Jurkat, Clone E6-1 (cell line): ENCODE data around the gene TRAK2.
"Not testable (repeated sequence)": the region's sequence is repeated elsewhere in the genome, so short reads cannot be mapped to it uniquely, and the experiment has no call there.

Experiments used
- DNase-seq: peaks from one replicate; pipeline ENCODE4 v3.0.0-alpha.2; 2011; ENCODE audit warnings: low read depth, low spot score
- H3K4me3 ChIP-seq: 2 replicates; pipeline ENCODE4 v1.5.1; 2011; ENCODE audit warnings: mild to moderate bottlenecking, low read length, control low read depth, moderate library complexity

TRAK2 gene

DNA sequence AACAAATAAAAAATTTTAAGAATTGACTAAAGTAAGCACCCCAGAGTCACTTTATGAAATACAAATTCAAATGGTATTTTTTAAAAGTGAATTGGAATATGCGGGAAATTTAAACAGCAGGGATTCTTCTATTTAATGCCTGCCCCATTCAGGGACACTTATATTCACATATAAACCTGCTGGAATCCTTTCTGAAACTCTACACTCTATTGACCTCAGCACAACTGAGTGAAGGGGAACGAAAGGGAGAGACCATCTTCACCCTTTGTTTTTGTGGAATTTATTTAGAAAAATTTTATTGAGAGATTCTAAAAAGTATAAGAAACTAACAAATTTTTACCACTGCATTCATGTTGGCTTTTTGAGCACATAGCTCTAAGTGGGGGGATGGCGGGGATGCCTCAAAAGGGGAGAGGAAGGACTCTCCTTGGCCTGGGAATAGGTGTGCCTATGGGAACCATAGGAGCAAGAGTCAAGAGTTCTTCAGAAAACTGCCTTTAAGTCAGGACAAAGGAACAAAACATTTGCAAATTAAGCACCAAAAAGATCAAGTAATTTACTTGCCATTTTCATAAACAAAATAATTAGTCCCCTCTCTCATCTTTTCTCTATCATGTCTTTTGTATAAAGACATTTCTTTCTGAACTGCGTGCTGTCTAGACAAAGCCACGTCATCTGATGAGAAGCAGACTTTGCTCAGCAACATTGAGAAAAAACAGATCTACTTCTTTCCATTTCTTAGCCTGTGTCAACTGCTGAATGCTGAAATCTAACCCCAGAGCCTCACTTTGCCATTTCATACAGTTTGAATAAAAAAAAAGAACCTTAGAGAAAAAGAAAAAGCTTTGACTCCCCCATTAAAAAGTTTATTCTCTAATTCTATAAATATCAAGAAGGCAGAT is 72.5 kb downstream of the TRAK2 start:
- no peak for DNase-seq
- H3K4me3 ChIP-seq = no peak overlapping the region

DNA sequence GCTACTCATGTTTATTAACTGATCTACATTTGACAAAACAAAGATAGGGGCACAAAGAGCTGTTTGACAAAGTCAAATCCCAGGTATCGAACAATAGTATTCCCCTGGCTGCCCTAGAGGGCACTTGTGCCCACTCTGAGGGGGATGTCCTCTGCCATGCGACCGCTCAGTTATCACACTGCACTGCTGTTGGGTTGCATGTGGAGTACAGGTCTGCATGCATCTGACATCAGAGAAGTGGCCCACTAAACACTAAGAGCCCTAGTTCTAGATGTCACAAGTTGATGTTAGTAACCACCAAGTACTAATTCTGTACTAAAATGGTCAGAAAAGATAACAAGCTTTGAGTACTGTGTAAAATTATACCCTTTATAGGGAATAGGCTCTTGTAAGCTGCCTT is 74.0 kb downstream of the TRAK2 start:
- no peak overlapping the region for H3K4me3 ChIP-seq
- DNase-seq = no peak

DNA sequence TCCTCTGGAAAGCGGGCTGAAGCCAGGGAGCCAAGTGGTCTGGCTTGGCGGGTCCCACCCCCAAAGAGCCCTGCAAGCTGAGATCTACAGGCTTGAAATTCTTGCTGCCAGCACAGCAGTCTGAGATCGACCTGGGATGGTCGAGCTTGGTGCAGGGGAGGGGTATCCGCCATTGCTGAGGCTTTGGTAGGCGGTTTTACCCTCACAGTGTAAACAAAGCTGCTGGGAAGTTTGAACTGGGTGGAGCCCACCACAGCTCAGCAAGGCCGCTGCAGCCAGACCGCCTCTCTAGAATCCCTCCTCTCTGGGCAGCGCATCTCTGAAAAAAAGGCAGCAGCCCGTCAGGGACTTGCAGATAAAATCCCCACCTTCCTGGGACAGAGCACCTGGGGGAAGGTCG is 81.5 kb downstream of the TRAK2 start:
- no peak for DNase-seq
- H3K4me3 ChIP-seq = no peak overlapping the region

GRCh38 chr2:201369318-201369717 is 81.9 kb downstream of the TRAK2 start:
- H3K4me3 ChIP-seq, DNase-seq: not testable (repeated sequence)

GRCh38 chr2:201366146-201366545 is 85.1 kb downstream of the TRAK2 start:
- no peak for DNase-seq
- H3K4me3 ChIP-seq = no peak overlapping the region

DNA sequence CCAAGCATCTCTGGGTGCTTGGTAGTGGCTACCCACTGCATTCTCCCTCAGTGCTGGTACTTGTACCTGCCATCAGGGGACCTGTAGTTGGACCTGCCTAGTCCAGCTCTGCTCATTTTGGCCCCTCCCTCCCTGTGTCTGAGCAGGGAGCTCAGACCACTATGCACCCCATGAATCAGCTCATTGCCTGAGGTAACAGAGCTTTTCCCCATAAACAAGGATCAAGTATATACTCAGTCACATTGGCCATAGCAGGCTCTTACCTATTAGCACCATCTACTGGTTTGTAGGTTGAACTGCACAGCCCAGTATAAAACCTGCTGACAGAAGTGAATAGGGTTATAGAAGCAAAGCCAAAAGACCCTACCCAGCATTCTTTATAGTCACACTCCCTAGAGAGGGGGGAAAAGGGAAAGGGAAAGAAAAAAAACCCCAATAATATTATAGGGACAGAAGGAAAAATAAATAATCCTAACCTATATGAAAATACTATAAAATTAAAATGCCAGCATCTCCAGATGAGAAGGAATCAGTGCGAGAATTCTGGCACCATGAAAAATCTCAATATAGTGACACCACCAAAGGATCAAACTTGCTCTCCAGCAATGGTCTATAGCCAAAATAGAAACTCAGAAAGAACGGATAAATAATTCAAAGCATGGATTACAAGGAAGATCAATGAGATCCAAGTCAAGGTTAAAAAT is 87.2 kb downstream of the TRAK2 start:
- DNase-seq = peak; percentile 65
- H3K4me3 ChIP-seq = no peak overlapping the region

DNA sequence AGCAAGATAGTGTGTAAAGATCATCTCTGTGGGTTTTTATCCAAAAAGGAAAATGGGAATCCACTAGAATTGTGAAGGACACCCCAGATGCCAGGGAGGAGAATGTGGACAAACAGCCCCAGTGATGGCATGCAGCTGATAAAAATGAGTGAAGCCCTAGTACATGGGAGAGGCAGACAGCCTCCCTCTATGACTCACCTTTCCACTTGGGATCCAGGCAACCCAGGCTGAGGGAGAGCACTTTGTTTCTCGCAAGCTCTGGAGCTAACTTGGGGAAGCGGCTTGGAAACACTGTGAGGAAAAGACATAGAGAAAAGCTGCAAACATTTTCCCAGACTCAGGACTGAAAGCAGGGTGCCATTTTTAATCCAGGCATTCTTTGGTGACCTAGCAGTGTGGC is 88.9 kb downstream of the TRAK2 start:
- DNase-seq = no peak
- H3K4me3 ChIP-seq = no peak overlapping the region

DNA sequence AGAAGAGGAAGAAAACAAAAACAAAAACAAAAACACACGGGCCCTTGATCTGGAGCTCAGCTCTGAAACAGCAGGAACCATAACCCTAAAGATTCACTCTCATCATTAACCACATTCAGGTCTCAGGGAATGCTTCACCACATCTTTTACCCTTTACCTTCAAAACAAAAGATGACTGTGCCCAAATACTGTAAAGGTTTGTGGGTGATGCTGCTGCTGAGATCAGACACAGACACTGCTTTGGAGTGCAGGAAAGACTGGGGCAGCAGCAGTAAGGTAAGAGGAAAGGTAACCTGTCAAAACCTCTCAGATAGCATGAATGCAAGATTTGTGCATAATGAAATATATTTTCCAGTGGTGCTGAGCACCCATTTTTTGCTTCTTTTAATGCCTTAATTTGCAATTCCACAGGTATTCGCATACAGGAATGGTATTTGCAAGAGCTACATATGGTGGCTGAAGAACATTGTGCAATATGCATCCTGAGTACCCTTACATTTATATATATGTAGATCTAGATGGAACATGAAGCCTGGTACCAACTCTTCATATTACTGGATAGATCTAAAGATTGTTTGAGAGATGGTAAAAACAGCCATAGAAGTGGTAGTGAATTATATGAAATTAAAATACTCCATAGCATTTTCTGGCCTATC is 90.1 kb downstream of the TRAK2 start:
- H3K4me3 ChIP-seq = no peak overlapping the region
- DNase-seq = no peak

DNA sequence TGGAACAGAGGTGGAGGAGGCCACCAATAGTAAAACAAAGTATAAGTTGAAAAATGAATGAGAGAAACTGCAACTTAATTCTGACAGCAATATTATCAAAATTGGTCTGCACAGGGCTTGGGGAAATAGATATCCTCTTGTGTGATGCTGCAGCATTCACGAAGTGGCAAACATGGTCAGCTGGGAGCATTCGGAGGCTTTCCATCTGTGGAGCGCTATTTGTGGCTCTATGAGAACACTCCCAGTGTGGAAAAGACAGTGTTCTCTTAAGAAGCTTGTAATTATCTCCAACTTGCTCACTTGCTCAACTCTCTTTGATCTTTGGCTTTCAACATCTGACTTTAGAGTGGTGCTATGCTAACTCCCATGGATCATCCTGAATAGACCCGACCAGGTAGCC is 91.0 kb downstream of the TRAK2 start:
- no peak overlapping the region for H3K4me3 ChIP-seq
- DNase-seq = no peak

DNA sequence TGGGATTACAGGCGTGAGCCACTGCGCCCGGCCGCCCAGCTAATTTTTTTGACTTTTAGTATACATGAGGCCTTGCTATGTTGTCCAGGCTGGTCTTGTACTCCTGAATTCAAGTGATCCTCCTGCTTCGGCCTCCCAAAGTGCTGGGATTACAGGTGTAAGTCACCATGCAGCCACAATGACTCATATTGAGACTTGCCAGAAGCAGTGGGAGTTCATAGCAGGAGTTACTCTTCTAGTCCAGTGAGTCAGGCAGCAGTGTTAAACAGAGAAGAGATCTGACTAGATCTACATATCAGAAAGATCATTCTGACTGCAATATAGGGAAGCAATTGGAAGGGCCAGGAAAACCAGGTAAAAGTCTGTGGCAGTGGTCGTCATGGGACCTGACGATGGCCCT is 92.6 kb downstream of the TRAK2 start:
- DNase-seq = no peak
- H3K4me3 ChIP-seq = no peak overlapping the region

DNA sequence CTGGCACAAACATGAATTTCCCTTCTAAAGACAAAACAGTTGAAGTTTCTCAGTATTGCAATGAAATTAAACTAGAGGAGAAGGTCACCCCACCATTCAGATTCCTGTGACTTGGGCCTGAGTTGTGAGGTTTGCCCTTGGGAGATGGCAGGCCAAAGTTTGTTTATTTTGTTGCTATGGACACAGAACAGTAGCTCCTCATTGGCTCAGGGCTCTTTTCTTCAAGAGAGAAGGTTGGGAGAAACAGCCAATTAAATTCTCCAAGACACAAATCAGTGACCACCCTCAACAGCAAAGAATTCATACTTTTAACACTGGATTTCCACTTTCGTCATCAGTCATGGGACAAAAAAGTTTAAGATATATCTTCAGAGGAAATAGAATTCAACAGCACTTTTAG is 94.0 kb downstream of the TRAK2 start, which contains the start of gene FLACC1:
Gene FLACC1, minus strand, starts transcription at position 125 of the 400 bp plus-strand sequence. CDS start 5,941 bp downstream, outside the sequence.
- no peak for DNase-seq
- H3K4me3 ChIP-seq = no peak within 1 kb of the TSS

DNA sequence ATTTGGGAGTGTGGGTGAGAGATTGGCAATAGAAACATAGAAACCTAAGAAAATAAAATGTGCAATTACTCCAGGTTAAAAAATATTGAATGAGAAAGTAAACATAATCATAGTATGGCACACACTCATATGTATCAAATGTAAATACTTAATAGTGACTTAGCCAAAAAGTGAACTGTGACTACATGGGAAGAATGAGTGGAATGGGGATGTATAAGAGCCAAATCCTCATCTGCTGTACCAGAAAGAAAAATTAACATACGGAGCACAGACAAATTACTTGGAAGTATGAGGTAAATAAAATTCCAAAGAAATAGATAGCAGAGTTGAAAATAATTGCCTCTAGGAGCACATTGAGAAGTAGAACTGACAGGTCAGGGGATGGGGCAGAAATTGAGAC is 98.1 kb downstream of the TRAK2 start:
- no peak for DNase-seq
- no peak overlapping the region for H3K4me3 ChIP-seq

DNA sequence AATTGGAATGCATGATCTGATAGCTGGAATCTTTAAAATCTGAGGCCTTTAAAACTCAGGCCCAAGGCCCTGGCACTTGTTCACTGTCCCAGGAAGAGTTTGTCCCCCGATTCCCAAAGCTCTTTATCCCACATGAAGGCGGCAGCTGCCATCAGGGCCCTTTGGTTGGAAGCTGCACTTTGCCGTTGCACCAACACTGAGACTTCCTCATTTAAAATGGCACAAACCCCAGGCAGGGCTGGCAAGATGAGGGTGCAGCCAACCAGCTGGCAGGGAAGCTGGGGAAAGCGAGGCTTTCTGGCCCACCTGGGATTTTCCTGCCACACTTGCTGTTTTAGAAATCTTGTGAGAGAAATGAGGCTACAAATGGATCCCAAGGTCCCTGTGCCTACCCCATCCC is 100.4 kb downstream of the TRAK2 start:
- no peak for DNase-seq
- H3K4me3 ChIP-seq = no peak overlapping the region

- DNase-seq = no peak
- H3K4me3 ChIP-seq = no peak overlapping the region
Measured at GRCh38 chr2:201349601-201350000, 101.7 kb downstream of the TRAK2 start.

- H3K4me3 ChIP-seq = no peak overlapping the region
- DNase-seq = no peak
Measured at GRCh38 chr2:201348758-201349157, 102.5 kb downstream of the TRAK2 start.

GRCh38 chr2:201347138-201347537 is 104.1 kb downstream of the TRAK2 start:
- no peak for DNase-seq
- H3K4me3 ChIP-seq = no peak overlapping the region

DNA sequence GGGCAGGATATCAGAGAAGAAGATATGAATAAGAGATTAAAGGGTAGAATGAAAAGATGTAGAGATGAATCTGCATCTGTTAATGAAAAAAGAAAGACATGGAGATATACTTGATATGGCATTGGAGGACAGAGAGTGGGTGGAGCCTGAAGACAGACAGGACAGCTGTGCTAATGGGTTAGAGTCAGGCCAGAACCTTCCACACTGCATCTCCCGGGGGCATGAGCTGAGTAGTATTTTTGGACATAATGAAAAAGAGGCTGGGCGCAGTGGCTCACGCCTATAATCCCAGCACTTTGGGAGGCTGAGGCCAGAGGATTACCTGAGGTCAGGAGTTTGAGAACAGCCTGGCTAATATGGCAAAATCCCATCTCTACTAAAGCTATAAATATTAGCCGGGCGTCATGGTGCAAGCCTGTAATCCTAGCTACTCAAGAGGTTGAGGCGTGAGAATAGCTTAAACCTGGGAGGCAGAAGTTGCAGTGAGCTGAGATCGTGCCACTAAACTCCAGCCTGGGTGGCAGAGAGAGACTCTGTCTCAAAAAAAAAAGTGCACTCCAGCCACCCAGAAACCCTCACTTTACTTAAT is 105.5 kb downstream of the TRAK2 start:
- no peak overlapping the region for H3K4me3 ChIP-seq

DNA sequence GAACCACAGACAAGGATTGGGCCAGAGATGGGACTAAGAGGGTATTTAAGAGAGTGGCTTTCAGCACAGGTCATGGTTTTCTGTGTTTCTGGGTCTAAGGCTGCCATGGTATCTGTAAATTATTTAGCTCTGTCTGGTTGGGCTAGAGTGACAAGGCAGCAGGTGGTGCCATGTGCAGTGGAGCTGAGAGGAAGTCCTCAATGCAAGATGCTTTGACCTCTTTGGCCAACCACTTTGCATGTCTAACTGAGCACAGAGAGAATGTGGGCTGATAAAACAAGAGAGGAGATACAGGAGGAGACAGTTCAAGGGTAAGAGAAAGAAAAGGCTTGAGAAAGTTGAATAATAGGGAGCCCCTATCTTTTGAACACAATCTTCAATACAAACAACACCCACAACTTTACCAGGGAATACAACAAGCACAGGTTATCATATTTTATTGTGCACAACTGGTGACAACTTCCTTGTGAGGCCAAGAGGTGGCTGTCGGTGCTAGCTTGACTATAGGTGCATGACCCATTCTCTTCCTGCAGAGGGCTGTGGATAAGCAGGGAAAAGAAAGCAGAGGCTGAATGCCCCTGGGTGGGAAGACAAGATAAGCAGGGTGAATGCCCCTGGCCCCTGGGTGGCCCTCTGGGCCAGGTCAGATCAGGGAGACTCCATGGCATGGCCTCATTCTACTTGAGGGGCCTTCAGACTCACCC is 106.4 kb downstream of the TRAK2 start:
- DNase-seq = peak; percentile 64
- no peak overlapping the region for H3K4me3 ChIP-seq

More for the DNA sequence above, 105.5 kb downstream of the TRAK2 start:
- DNase-seq = no peak

DNA sequence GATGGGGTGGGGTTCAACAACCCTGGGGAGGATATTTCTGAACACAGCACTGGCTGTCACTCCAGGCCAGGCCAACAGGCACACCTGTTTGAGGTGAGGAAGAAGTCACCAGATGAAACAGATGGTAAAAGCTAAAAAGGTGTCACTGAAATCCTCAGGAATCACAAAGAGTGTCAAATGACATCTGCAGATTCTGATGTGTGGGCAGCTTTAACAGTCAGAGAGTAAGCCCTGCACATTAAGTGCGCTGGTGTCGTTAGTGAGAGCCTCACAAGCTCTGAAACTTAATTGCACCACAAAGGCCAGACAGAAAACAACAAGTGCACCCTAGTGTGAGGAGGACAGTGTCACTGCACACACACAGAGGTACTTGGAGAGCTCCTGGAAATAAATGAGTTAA is 107.7 kb downstream of the TRAK2 start:
- H3K4me3 ChIP-seq = no peak overlapping the region
- no peak for DNase-seq
